ENCODE measurements around the gene TUBGCP6.

GRCh38 chr22:50246242-50247175, 1.7 kb upstream of the TUBGCP6 start:
- peak in 2 of 5 experiments; percentile 17 to 20 for TF ChIP-seq CTCF (IDR thresholded peaks at IDR 0.05 in 4 of 5, conservative IDR thresholded peaks at IDR 0.05 in 1 of 5)
- no peak for TF ChIP-seq POLR2A (IDR thresholded peaks at IDR 0.05)

All from gastrocnemius medialis (tissue), 4 donors.